HG02884 (cell line): ENCODE measurements around the gene CADPS2.

Experiments
- ATAC-seq: cut with Tn5 transposase; IDR thresholded peaks from one replicate; pipeline ENCODE4 v1.9.1; 2021; ENCODE audit warnings: mild to moderate bottlenecking, moderate library complexity; ENCODE audit not compliant: unreplicated experiment

CADPS2 gene

GRCh38 chr7:122465296-122465695, 421.0 kb downstream of the CADPS2 start:
- ATAC-seq = no peak

GRCh38 chr7:122463631-122464030, 422.6 kb downstream of the CADPS2 start:
- ATAC-seq = no peak

GRCh38 chr7:122460936-122461335, 425.3 kb downstream of the CADPS2 start:
- ATAC-seq = no peak

GRCh38 chr7:122457969-122458368, 428.3 kb downstream of the CADPS2 start:
- no peak for ATAC-seq

- ATAC-seq = no peak
Observed at GRCh38 chr7:122457325-122457724, 428.9 kb downstream of the CADPS2 start.

- no peak for ATAC-seq
Observed at GRCh38 chr7:122454776-122455507, 431.3 kb downstream of the CADPS2 start.

- no peak for ATAC-seq
Observed at GRCh38 chr7:122453432-122453831, 432.8 kb downstream of the CADPS2 start.

- no peak for ATAC-seq
Observed at GRCh38 chr7:122448893-122449589, 437.2 kb downstream of the CADPS2 start.

- no peak for ATAC-seq
Observed at GRCh38 chr7:122442929-122443328, 443.3 kb downstream of the CADPS2 start.

- ATAC-seq = no peak
Observed at GRCh38 chr7:122438492-122438891, 447.8 kb downstream of the CADPS2 start.

GRCh38 chr7:122438006-122438405, 448.3 kb downstream of the CADPS2 start:
- no peak for ATAC-seq

GRCh38 chr7:122433765-122434164, 452.5 kb downstream of the CADPS2 start:
- no peak for ATAC-seq

- no peak for ATAC-seq
Observed at GRCh38 chr7:122430710-122431109, 455.6 kb downstream of the CADPS2 start.

GRCh38 chr7:122429926-122430325, 456.3 kb downstream of the CADPS2 start:
- ATAC-seq = no peak

- no peak for ATAC-seq
Observed at GRCh38 chr7:122425731-122426130, 460.5 kb downstream of the CADPS2 start.

- ATAC-seq = no peak
Observed at GRCh38 chr7:122423591-122423990, 462.7 kb downstream of the CADPS2 start.

GRCh38 chr7:122416336-122416735, 469.9 kb downstream of the CADPS2 start:
- no peak for ATAC-seq

GRCh38 chr7:122415510-122415909, 470.8 kb downstream of the CADPS2 start:
- no peak for ATAC-seq

GRCh38 chr7:122413339-122413738, 472.9 kb downstream of the CADPS2 start:
- ATAC-seq = no peak

GRCh38 chr7:122412883-122413282, 473.4 kb downstream of the CADPS2 start:
- no peak for ATAC-seq

GRCh38 chr7:122412441-122412840, 473.8 kb downstream of the CADPS2 start:
- ATAC-seq = no peak

GRCh38 chr7:122407195-122407594, 479.1 kb downstream of the CADPS2 start:
- ATAC-seq = no peak
